Astrocyte (in vitro differentiated cells and primary cell): Measurements from ENCODE around the gene ALCAM.

ENCODE experiments used
- CTCF ChIP-seq: IDR thresholded peaks from 2 replicates; pipeline ENCODE4 v1.5.1; 2011; ENCODE audit warnings: low read depth, mild to moderate bottlenecking, inconsistent platforms, low read length, moderate library complexity; ENCODE audit not compliant: insufficient read depth
- EZH2 ChIP-seq: IDR thresholded peaks from 2 replicates; pipeline ENCODE4 v1.6.1; 2012; ENCODE audit warnings: mild to moderate bottlenecking, low read length, inconsistent platforms; ENCODE audit not compliant: insufficient read depth

- no peak for TF ChIP-seq CTCF
- no peak for TF ChIP-seq EZH2
Measured at GRCh38 chr3:105427332-105427731, 60.6 kb downstream of the ALCAM start.
